Anterior cingulate cortex (tissue), 58 donors: ENCODE measurements around the gene SLC49A4.

Source experiments
- DNase-seq, 58 donors: peaks; one replicate each; lab custom pipeline; 2025; lab: John Stamatoyannopoulos, UW

SLC49A4 gene

DNA sequence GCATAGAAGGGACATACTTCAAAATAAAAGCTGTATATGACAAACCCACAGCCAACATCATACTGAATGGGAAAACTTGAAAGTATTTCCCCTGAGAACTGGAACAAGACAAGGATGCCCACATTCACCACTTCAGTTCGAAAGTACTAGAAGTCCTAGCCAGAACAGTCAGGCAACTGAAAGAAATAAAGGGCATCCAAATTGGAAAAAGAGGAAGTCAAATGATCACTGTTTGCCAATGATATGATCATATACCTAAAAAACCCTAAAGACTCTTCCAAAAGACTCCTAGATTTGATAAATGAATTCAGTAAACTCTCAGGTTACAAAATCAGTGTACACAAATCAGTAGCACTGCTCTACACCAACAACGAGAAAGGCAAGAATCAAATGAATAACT is 40.7 kb downstream of the SLC49A4 start:
- DNase-seq: no peak

DNA sequence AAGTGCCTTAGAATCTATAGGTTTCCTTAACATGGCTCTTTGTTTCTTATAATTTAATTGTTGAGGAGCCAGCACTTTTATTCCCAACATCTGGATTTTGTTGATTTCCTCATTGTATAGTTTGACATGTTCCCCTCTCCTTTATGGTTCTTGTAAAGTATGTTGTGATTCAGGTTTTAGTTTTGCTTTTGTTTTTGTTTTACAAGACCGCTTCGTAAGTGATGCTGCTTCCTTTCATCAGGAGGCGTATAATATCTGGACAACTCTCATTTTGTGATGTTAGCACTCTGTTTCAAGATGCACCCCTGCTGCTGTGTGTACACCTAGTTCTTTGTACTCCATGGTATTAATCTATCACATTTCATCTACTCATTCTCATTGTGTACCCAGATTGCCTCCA is 48.7 kb downstream of the SLC49A4 start:
- no peak for DNase-seq

DNA sequence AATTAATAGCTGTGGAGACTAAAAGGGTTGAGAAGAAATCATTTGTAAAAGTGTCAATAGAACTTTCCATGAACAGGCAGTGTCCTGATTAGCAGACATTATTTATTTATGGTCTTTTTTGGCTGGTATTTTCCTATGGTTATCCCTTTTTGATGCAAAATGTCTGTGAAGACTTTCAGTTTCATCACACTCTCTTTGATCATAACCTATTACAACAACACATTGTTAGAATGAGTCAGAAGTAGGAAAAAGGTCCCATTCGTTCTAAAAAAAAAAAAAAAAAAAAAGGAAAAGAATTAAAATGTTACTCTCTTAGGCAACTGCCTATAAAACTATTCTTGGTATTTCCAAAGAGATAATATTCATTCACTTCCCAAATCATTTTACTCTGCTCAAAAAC is 62.1 kb downstream of the SLC49A4 start:
- no peak for DNase-seq

GRCh38 chr3:122858373-122858772 is 63.5 kb downstream of the SLC49A4 start:
- peak in 1 of 58 donors; percentile 1 for DNase-seq

DNA sequence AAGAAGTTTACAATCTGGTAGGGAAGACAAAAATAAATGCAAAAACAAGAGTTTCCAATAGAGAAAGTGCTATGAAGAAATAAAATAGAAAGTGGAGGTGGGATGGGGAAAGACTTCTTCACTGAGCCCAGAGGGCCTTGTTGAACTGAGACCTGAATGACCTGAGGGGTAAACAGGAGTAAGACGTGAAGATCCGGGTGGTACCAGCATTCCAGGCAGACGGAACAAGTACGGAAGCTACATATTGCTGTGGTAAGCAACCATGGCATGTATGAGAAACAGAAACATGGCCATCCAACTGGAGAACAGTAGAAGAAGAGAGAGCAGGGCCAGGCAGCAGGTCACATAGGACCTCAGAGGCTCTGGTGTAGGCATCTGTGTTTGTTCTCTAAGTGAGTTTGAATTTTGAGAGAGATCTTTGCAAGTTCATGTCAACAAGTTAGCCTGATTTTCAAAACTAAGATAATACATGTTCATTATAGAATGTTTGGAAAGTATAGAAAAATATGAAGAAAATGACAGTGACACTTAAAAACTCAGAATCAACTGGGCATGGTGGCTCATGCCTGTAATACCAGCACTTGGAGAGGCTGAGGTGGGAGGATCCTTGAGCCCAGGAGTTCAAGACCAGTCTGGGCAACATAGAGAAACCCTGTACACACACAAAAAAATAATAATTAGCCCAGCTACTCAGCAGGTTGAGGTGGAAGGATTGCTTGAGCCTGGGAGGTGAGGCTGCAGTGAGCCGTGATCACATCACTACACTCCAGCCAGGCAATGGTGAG is 64.3 kb downstream of the SLC49A4 start:
- no peak for DNase-seq

GRCh38 chr3:122862381-122862780 is 67.5 kb downstream of the SLC49A4 start:
- no peak for DNase-seq

- no peak for DNase-seq
Observed at GRCh38 chr3:122864498-122864897, 69.6 kb downstream of the SLC49A4 start.

GRCh38 chr3:122868322-122868721 is 73.5 kb downstream of the SLC49A4 start:
- no peak for DNase-seq

- no peak for DNase-seq
Observed at GRCh38 chr3:122873741-122874515, 79.1 kb downstream of the SLC49A4 start.

DNA sequence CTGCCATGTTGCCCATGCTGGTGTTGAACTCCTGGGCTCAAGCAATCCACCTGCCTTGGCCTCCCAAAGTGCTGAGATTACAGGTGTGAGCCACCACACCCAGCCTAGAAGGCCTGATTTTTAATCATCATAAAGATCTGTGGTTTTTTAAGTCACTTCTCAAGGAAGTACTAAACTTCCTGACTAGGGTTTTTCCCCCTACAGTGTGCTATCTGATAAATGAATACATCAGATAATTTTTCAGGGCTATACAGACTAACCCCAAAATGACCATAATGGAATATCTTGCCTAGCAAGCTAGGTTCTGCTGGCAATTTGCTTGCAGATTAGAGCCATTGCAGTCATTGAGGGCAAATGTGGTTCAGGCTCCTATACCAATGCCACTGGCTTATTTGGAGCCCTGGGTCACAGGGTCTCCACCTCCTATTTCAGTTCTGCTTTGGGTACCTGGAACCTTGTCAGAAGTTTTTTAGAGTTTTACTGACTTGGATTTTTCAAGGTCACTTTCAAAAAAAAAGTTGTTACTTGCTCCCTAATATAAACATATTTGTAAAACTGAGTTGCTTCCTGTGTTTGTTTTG is 80.8 kb downstream of the SLC49A4 start:
- no peak for DNase-seq

DNA sequence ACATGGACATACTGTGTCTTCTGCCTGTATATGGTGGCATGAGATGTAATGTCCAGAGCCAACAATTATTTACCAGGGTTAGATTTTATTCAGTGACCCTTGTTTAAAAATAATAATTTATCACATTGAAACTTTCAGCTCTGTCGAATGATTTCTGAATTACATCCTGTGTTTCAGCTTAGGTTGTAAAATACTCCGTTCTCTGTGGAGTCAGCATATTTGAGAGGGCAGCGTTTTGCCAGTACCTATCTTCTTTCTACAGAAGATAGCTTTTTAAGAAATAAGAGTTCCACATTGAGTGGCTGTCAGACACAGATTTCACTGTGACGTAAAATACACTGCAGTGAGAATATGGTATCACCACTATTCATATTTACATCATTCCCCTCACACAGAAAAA is 85.3 kb downstream of the SLC49A4 start:
- no peak for DNase-seq

- no peak for DNase-seq
Observed at GRCh38 chr3:122880624-122881023, 85.8 kb downstream of the SLC49A4 start.

DNA sequence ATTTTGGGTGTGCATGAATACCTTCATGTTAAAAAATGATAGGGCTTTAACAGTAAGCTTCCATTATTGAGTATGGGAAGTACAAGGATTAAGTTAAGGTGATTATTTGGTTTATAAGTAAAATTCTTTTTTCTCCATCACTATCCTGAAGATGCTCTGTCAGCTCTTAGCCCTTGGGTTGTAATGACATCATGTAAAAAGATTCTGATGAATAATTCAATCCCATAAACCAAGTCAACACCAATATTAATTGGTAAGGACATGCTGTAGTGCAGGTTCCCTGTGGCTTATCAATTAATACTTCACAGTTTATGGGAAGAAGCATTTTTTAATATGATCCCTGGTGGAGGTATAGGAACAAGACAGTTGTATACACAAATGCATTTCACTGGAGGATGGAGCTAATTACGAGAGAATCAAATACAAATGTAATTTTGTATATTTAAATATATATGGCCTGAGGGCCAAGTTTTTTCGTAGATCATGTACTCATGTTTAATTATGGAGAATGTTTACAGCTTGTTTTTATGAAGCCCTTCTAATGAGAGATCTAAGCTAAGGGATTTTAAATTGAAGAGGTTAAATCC is 87.6 kb downstream of the SLC49A4 start:
- DNase-seq: no peak

- no peak for DNase-seq
Observed at GRCh38 chr3:122886251-122886650, 91.4 kb downstream of the SLC49A4 start.

GRCh38 chr3:122886946-122887345 is 92.1 kb downstream of the SLC49A4 start:
- DNase-seq: peak in 1 of 58 donors; percentile 15

DNA sequence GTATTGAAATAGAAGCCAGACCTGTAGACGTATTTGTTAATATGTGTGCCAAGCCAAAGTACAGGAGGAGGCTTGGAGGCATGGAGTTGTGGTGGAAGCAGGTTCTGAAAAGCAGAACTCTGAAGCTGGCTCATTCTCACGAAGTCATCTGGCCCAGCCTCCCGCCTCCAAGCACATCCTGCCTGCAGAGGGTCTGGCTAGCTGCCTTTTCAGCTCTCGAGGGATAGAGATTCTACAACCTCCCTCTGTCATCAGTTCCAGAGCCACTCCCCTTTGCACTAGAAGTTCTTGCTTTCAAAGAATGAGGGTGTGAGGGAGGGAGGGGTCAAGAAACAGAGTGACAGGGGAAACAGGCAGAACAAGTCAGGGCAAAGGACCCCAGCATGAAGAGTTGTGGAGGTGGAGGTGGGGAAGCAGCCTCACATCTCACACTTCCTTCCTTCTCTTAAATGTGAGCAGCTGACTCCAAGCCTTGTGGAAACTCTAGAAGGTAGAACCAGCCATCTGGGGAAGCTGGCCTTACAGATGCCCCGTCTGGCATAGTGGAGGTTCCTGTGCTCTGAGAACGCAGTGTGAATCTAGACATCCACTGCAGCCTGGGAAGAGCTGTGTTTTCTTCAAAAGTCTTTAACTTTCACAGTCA is 95.3 kb downstream of the SLC49A4 start:
- peak in 48 of 58 donors; percentile 5 to 70 (median 38) for DNase-seq

- no peak for DNase-seq
Observed at GRCh38 chr3:122890720-122891220, 95.9 kb downstream of the SLC49A4 start.

DNA sequence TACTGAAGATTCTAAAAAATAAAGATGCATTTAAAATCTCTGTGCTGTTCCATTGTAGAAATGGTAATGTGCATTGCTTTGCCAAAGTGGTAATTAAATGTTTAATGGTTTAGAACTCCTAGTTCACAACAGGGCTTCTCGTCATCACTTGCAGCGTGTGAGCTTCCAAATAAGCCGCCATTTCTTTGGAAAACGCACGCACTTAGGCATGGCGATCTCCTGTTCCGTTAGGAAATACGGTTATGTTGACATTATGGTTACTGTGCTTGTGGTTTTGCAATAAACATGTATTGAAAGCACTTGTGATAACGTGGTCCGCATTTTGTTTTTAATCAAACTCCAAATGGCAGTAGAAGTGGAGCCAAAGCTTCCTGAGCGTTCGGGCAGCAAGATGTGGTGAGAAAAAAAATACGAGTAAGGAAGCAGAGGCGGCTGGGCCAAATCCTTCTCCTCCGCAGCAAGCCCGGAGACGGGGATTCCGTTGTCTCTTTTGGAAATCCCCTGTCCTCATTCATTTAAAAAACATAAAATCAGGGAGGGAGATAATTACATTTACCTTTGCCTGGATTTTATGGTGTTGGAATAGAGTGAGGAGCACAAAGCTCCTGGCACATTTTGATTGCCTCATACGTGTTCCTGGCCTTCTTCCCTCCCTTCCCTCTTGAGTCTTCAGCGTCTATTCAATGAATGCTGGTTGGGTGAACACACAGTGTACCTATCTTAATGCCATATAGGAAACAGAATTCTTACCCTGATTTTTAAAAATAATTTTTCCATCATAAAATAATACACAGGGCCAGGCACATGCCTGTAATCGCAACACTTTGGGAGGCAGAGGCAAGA is 97.5 kb downstream of the SLC49A4 start:
- peak in 8 of 58 donors; percentile 5 to 38 (median 20) for DNase-seq

GRCh38 chr3:122893282-122893681 is 98.4 kb downstream of the SLC49A4 start:
- no peak for DNase-seq
